ENCODE results near the gene MMP25. TPM values are rescaled to one million over a fixed set of nuclear protein-coding genes. Genes with fewer than 3 reads are reported as not detected.

The MMP25 gene
- total and polyA plus RNA-seq, 2 donors: 0.80 to 2.9 TPM

DNA sequence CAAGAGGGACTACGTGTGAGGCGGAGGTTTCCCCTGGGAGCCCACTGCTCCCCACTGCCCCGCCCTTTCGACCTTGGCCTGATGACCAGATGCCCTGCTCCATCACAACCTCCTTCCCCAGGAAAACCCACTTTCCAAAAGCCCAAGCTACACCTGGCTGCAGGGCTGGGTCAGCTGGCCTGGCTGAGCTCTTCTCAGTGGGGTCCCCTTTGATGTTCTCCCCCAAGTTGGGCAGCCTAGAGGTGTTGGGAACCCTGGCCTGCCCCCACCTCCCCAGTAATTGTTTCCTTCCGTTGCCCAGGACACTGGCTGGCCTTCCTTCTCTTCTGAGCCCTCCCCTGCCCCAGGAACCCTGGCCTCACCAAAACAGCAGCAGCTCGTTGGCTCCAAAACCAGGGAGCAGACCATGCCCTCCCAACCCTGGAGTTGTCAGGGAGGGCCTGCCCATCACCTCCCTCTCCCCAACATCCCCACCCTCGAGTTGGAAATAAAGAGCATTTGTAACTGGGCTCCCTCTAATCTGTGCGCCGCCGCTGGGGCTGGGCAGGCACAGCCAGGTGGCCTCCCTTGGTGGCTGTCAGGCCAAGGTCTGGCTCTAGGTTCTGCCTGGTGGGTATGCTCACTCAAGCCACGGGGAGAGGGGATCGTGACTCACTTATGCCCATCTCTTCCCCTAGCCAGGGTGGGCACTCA is 32.2 kb upstream of the MMP25 start:
- Histone ChIP-seq H3K27me3 (ENCODE audit: control insufficient read depth in 2 of 2, insufficient read depth in 1 of 2, low read length in 1 of 2) (peaks cover 36 to 90% of the 10 kb centered on the region in 2 donors), H3K36me3 (ENCODE audit: control insufficient read depth in 2 of 2, insufficient read depth in 2 of 2, low read length in 1 of 2) (no peaks in the 10 kb centered on the region), H3K27ac (ENCODE audit: low read depth in 1 of 2, low read length in 1 of 2) (no peak overlapping the region), H3K4me1 (ENCODE audit: control insufficient read depth in 2 of 2, insufficient read depth in 2 of 2, low read length in 2 of 2) (peaks cover 6 to 29% of the 10 kb centered on the region in 2 donors), H3K9me3 (ENCODE audit: control insufficient read depth in 2 of 2, insufficient read depth in 1 of 2, low read length in 1 of 2) (peaks cover 0 to 15% of the 10 kb centered on the region in 2 donors), H3K4me3 (ENCODE audit: low read length in 2 of 2) (no peak overlapping the region)
- no peak for DNase-seq (ENCODE audit: low read depth in 6 of 9, low spot score in 9 of 9)
- WGBS: 92% methylated on average over 12 of the region's 12 CpGs

DNA sequence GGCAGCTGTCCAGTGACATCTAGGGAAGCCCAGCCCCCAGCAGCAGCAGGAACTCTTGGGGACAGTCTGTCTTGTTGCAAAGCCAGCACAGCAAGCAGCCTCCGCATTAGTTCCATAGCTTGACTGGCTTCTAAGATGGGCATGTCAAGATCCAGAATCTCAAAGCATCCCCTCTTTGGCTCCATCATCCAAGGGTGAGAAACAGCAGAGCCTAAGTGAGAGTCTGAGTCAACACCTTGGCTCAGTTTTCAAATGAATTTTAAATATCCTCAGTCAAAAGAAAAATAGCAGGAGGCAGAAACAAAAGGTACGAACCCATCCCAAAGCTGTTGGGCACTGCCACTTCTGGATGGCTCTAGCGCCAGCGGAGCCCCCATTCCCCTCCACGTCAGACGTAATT is 31.4 kb upstream of the MMP25 start:
- Histone ChIP-seq H3K4me1 (ENCODE audit: control insufficient read depth in 2 of 2, insufficient read depth in 2 of 2, low read length in 2 of 2) (peaks cover 9 to 33% of the 10 kb centered on the region in 2 donors), H3K9me3 (ENCODE audit: control insufficient read depth in 2 of 2, insufficient read depth in 1 of 2, low read length in 1 of 2) (peaks cover 0 to 15% of the 10 kb centered on the region in 2 donors), H3K27me3 (ENCODE audit: control insufficient read depth in 2 of 2, insufficient read depth in 1 of 2, low read length in 1 of 2) (peaks cover 45 to 91% of the 10 kb centered on the region in 2 donors), H3K4me3 (ENCODE audit: low read length in 2 of 2) (no peak overlapping the region), H3K27ac (ENCODE audit: low read depth in 1 of 2, low read length in 1 of 2) (no peak overlapping the region), H3K36me3 (ENCODE audit: control insufficient read depth in 2 of 2, insufficient read depth in 2 of 2, low read length in 1 of 2) (no peaks in the 10 kb centered on the region)
- WGBS: 96% methylated on average over 6 of the region's 6 CpGs
- DNase-seq (ENCODE audit: low read depth in 6 of 9, low spot score in 9 of 9): no peak

DNA sequence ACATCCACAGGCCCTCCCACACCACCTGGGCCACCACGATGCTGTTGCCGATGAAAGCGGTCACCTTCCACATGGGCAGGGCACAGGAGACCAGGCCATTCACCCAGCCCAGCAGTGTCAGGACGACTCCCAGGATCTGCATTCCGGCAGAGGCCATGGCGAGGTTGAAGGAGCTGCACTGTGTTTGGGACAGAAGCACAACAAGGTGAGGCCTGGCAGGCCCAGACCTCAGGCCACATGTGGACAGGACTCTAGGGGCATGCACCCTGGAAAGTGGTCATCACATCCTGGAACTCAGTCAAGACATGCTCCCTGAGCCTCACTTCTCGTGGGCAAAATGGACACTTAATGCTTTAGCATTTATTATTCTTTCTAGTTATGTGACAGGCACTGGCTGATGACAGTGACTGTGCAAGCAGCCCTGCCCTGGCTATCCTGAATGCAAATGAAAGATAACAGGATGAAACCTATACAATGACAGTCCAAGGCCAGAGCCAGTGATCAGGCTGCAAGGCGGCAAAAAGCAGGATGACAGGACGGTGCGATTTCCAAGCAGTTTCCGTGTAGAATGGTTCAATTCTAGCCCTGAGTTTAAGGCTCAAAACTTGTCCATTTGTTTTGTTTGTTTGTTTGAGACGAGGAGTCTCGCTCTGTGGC is 30.4 kb upstream of the MMP25 start:
- H3K9me3 ChIP-seq (ENCODE audit: control insufficient read depth in 2 of 2, insufficient read depth in 1 of 2, low read length in 1 of 2): peaks cover 0 to 15% of the 10 kb centered on the region in 2 donors
- H3K4me3 ChIP-seq (ENCODE audit: low read length in 2 of 2): no peak overlapping the region
- H3K36me3 ChIP-seq (ENCODE audit: control insufficient read depth in 2 of 2, insufficient read depth in 2 of 2, low read length in 1 of 2): no peaks in the 10 kb centered on the region
- H3K27ac ChIP-seq (ENCODE audit: low read depth in 1 of 2, low read length in 1 of 2): no peak overlapping the region
- H3K4me1 ChIP-seq (ENCODE audit: control insufficient read depth in 2 of 2, insufficient read depth in 2 of 2, low read length in 2 of 2): peaks cover 17 to 42% of the 10 kb centered on the region in 2 donors
- WGBS: 97% methylated on average over 13 of the region's 13 CpGs
- DNase-seq (ENCODE audit: low read depth in 6 of 9, low spot score in 9 of 9): no peak
- H3K27me3 ChIP-seq (ENCODE audit: control insufficient read depth in 2 of 2, insufficient read depth in 1 of 2, low read length in 1 of 2): peaks cover 50 to 94% of the 10 kb centered on the region in 2 donors

DNA sequence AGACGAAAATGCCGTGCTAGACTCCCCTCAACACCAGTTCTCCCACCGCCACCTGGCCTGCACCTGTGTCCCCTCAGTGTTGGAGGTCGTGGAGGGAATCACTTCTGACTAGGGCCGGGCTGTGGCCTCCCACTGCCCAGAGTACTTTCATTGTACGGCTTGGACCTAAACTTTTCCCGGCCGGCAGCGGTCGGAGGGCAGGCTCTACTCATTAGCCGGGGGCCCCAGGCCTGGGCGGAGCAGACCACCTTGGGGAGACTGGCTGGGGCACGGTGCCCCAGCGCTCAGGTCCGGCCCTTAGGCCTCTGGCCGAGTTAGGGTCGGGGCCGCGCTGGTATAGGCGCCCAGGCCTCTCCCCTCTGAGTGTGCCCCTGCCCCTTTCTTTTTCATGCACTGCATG is 29.0 kb upstream of the MMP25 start:
- Histone ChIP-seq H3K4me1 (ENCODE audit: control insufficient read depth in 2 of 2, insufficient read depth in 2 of 2, low read length in 2 of 2) (peaks cover 26 to 45% of the 10 kb centered on the region in 2 donors), H3K27me3 (ENCODE audit: control insufficient read depth in 2 of 2, insufficient read depth in 1 of 2, low read length in 1 of 2) (peaks cover 53 to 95% of the 10 kb centered on the region in 2 donors), H3K4me3 (ENCODE audit: low read length in 2 of 2) (no peak overlapping the region), H3K9me3 (ENCODE audit: control insufficient read depth in 2 of 2, insufficient read depth in 1 of 2, low read length in 1 of 2) (peaks cover 0 to 12% of the 10 kb centered on the region in 2 donors), H3K27ac (ENCODE audit: low read depth in 1 of 2, low read length in 1 of 2) (no peak overlapping the region), H3K36me3 (ENCODE audit: control insufficient read depth in 2 of 2, insufficient read depth in 2 of 2, low read length in 1 of 2) (no peaks in the 10 kb centered on the region)
- WGBS: 96% methylated on average over 20 of the region's 20 CpGs
- DNase-seq (ENCODE audit: low read depth in 6 of 9, low spot score in 9 of 9): no peak

DNA sequence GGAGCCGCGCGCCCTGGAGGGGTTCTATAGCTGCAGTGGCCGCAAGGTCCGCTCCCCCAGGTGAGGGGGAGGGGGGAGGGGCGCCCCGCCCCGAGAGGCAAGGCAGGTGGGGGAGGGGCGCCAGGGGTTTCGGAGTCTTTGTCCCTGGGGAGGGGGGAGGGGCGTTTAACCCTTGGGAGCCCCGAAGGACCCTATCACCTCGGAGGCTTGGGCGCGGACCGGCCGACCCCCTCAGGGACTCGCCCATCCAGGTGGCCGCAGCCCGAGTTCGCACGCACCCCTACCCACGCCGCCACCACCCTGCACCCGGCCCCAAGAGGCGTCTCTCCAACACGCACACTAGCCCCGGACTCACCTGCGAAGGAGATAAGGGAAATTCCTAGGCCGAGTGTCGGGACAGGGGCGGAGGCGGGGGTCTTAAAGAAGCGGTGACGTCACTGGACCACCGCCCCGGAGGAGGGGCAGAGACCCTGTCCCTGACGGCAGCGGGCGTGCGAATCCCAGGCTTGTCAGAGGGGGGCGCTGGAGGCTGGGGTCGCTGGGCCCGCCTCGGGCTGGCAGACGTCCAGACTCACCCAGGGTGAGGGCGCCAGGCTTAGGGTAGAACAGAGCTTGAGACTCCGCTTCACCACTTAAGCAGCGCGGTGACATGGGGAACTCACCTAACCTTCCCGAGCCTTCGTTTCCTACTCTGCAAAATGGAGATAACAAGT is 28.4 kb upstream of the MMP25 start, which contains the start of gene CLDN6:
Gene CLDN6 (minus strand): TSS at position 390 of the 713 bp plus-strand sequence. CDS start 2,162 bp downstream, outside the sequence.
- DNase-seq (ENCODE audit: low read depth in 6 of 9, low spot score in 9 of 9): no peak
- Histone ChIP-seq H3K27me3 (ENCODE audit: control insufficient read depth in 2 of 2, insufficient read depth in 1 of 2, low read length in 1 of 2) (peaks cover 50 to 94% of the 10 kb centered on the region in 2 donors), H3K4me3 (ENCODE audit: low read length in 2 of 2) (no peak within 1 kb of the TSS), H3K9me3 (ENCODE audit: control insufficient read depth in 2 of 2, insufficient read depth in 1 of 2, low read length in 1 of 2) (peaks cover 0 to 12% of the 10 kb centered on the region in 2 donors), H3K27ac (ENCODE audit: low read depth in 1 of 2, low read length in 1 of 2) (no peak within 1 kb of the TSS), H3K4me1 (ENCODE audit: control insufficient read depth in 2 of 2, insufficient read depth in 2 of 2, low read length in 2 of 2) (peaks cover 30 to 45% of the 10 kb centered on the region in 2 donors), H3K36me3 (ENCODE audit: control insufficient read depth in 2 of 2, insufficient read depth in 2 of 2, low read length in 1 of 2) (no peaks in the 10 kb centered on the region)
- WGBS: 24% methylated on average over 52 of the region's 52 CpGs

DNA sequence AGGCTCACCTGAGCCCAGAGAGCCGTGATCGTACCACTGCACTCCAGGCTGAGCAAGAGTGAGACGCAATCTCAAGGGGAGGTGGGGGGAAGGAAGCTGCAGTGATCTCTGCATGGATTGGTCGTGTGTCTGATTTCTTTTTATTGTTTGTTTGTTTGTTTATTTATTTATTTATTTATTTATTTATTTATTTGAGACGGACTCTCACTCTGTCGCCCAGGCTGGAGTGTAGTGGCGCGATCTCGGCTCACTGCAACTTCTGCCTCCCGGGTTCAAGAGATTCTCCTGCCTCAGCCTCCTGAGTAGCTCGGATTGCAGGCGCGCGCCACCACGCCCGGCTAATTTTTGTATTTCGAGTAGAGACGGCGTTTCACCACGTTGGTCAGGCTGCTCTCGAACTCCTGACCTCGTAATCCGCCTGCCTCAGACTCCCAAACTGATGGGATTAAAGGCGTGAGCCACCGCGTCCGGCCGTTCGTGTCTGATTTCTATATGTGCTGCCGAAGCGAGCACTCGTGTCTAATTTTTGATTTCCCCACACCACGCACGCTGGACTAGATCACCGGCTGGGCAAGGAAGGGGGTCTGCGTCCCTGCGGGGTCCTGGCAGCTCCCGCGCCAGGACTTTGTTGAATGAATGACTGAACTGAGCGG is 26.6 kb upstream of the MMP25 start:
- peaks cover 42 to 76% of the 10 kb centered on the region in 2 donors for H3K27me3 ChIP-seq (ENCODE audit: control insufficient read depth in 2 of 2, insufficient read depth in 1 of 2, low read length in 1 of 2)
- no peaks in the 10 kb centered on the region for H3K36me3 ChIP-seq (ENCODE audit: control insufficient read depth in 2 of 2, insufficient read depth in 2 of 2, low read length in 1 of 2)
- WGBS: 35% methylated on average over 40 of the region's 40 CpGs
- peaks cover 38 to 57% of the 10 kb centered on the region in 2 donors for H3K4me1 ChIP-seq (ENCODE audit: control insufficient read depth in 2 of 2, insufficient read depth in 2 of 2, low read length in 2 of 2)
- H3K27ac ChIP-seq (ENCODE audit: low read depth in 1 of 2, low read length in 1 of 2): no peak overlapping the region
- no peak for DNase-seq (ENCODE audit: low read depth in 6 of 9, low spot score in 9 of 9)
- peak overlapping the region; percentile 41 to 60 for H3K4me3 ChIP-seq (ENCODE audit: low read length in 2 of 2)
- peaks cover 0 to 12% of the 10 kb centered on the region in 2 donors for H3K9me3 ChIP-seq (ENCODE audit: control insufficient read depth in 2 of 2, insufficient read depth in 1 of 2, low read length in 1 of 2)

DNA sequence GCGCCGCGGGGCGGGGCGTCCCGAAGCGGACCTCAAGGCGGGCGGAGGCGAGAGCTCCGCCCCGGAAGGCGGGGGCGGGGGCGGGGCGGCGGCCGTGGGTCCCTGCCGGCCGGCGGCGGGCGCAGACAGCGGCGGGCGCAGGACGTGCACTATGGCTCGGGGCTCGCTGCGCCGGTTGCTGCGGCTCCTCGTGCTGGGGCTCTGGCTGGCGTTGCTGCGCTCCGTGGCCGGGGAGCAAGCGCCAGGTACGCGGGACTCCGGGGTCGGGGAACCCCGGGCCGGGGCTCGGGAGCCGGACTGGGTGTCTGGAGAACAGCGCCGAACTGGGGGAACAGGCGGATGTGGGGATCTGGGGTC is 26.1 kb upstream of the MMP25 start, which contains the start of gene TNFRSF12A:
Gene TNFRSF12A (plus strand): TSS at position 122 of the 357 bp plus-strand sequence. CDS start 30 bp downstream, at position 152.
- H3K4me3 ChIP-seq (ENCODE audit: low read length in 2 of 2): peak within 1 kb of the TSS; percentile 41 to 60
- peak in 2 of 9 donors; percentile 62 to 76 for DNase-seq (ENCODE audit: low read depth in 6 of 9, low spot score in 9 of 9)
- peak within 1 kb of the TSS; percentile 7 to 87 for H3K27ac ChIP-seq (ENCODE audit: low read depth in 1 of 2, low read length in 1 of 2)
- H3K9me3 ChIP-seq (ENCODE audit: control insufficient read depth in 2 of 2, insufficient read depth in 1 of 2, low read length in 1 of 2): peaks cover 0 to 12% of the 10 kb centered on the region in 2 donors
- H3K27me3 ChIP-seq (ENCODE audit: control insufficient read depth in 2 of 2, insufficient read depth in 1 of 2, low read length in 1 of 2): peaks cover 42 to 72% of the 10 kb centered on the region in 2 donors
- WGBS: 1% methylated on average over 49 of the region's 49 CpGs
- H3K4me1 ChIP-seq (ENCODE audit: control insufficient read depth in 2 of 2, insufficient read depth in 2 of 2, low read length in 2 of 2): peaks cover 38 to 58% of the 10 kb centered on the region in 2 donors
- H3K36me3 ChIP-seq (ENCODE audit: control insufficient read depth in 2 of 2, insufficient read depth in 2 of 2, low read length in 1 of 2): peaks cover 0 to under 1% of the 10 kb centered on the region in 2 donors

DNA sequence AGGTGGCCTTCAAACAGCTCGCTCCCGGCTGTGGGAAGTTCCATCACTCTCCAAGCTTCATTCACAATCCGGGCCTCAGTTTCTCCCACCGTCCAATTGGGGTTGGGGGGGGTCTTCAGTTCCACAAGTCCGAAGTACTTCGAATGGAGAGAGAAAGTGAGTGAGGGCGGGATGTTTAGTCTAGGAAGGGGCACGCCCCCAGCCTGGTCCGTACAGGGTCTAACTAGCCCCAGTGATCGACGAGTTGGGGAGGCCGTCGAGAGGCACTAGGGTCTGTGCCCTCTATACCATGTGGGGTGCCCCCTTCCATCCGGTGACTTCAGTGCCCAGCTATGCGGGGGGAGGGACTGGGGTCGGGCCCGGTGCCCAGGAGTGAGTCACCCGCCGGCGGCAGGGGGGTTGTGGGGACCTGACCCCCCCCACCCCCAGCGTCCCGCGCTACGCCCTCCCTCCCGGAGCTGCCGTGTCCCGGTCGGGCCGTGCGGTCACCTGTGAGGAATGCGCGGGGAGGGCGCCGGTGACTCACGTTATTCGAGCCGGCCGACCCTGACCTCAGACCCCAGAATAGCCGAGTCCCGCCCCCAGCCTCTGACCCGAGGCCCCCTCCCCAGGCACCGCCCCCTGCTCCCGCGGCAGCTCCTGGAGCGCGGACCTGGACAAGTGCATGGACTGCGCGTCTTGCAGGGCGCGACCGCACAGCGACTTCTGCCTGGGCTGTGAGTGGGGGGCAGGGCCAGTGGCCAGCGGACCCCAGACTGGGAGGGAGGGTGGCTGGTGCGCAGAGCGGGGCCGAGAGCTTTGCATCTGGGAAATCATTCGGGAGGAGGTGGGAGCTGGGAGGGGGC is 25.5 kb upstream of the MMP25 start:
- under 1% methylated on average over 57 of the region's 57 CpGs for WGBS
- Histone ChIP-seq H3K27me3 (ENCODE audit: control insufficient read depth in 2 of 2, insufficient read depth in 1 of 2, low read length in 1 of 2) (peaks cover 42 to 67% of the 10 kb centered on the region in 2 donors), H3K9me3 (ENCODE audit: control insufficient read depth in 2 of 2, insufficient read depth in 1 of 2, low read length in 1 of 2) (peaks cover 0 to 12% of the 10 kb centered on the region in 2 donors), H3K36me3 (ENCODE audit: control insufficient read depth in 2 of 2, insufficient read depth in 2 of 2, low read length in 1 of 2) (peaks cover 0 to 2% of the 10 kb centered on the region in 2 donors), H3K27ac (ENCODE audit: low read depth in 1 of 2, low read length in 1 of 2) (peak overlapping the region; percentile 7 to 87), H3K4me3 (ENCODE audit: low read length in 2 of 2) (peak overlapping the region; percentile 38 to 60), H3K4me1 (ENCODE audit: control insufficient read depth in 2 of 2, insufficient read depth in 2 of 2, low read length in 2 of 2) (peaks cover 38 to 59% of the 10 kb centered on the region in 2 donors)
- DNase-seq (ENCODE audit: low read depth in 6 of 9, low spot score in 9 of 9): peak in 1 of 9 donors; percentile 24
